Adrenal gland (tissue), 12 donors: Measurements from ENCODE around the gene HCRTR2. TPM values are rescaled to one million over a fixed set of nuclear protein-coding genes. Genes with fewer than 3 reads are reported as not detected.

ENCODE experiments used
- DNase-seq, 7 donors: peaks; one replicate each; pipeline ENCODE4 v3.0.0-alpha.2; 2019 to 2020
- H3K27ac ChIP-seq, 5 donors: fragments of 200-600 bp; sonication (generic) in 4 of 5; 1 replicate in 3 of 5; 2 replicates in 2 of 5; pipeline versions ENCODE4 v1.5.1 to v1.8.0; 2016 to 2020; ENCODE audit warnings: mild to moderate bottlenecking in 1 of 5
- H3K27me3 ChIP-seq: fragments of 200-600 bp; 2 replicates; pipeline ENCODE4 v1.8.0; 2021
- H3K36me3 ChIP-seq, 2 donors: fragments of 200-600 bp; replicated peaks in 1 of 2; 1 replicate in 1 of 2; 2 replicates in 1 of 2; pipeline versions ENCODE4 v1.5.1 to v1.8.0; 2018 to 2022
- H3K4me1 ChIP-seq, 2 donors: fragments of 200-600 bp; replicated peaks in 1 of 2; 1 replicate in 1 of 2; 2 replicates in 1 of 2; pipeline versions ENCODE4 v1.5.1 to v1.8.0; 2018 to 2021
- H3K4me3 ChIP-seq, 4 donors: fragments of 200-600 bp; sonication (generic) in 3 of 4; one replicate each; pipeline ENCODE4 v1.5.1; 2016 to 2018
- H3K9me3 ChIP-seq, 3 donors: fragments of 200-600 bp; sonication (generic) in 1 of 3; replicated peaks in 1 of 3; 1 replicate in 2 of 3; 2 replicates in 1 of 3; pipeline versions ENCODE4 v1.5.1 to v1.8.0; 2016 to 2021
- POLR2A ChIP-seq, 2 donors: fragments of 450-650 bp; IDR thresholded peaks; one replicate each; pipeline ENCODE4 v1.6.1; 2017; ENCODE audit warnings: antibody characterized with exemption in 2 of 2, mild to moderate bottlenecking in 2 of 2, moderate library complexity in 1 of 2
- WGBS, 4 donors: extraction: QIAGEN DNeasy Blood & Tissue Kit in 2 of 4; methylation state at CpG; one replicate each; pipeline versions ENCODE4 v1.1.5 to v1.1.7; 2013 to 2017; 5-methylcytosine and 5-hydroxymethylcytosine counted together
- intact Hi-C, 2 donors: fragments of 100-400 bp; cut with DNase I; formaldehyde crosslinking; loops; one replicate each; pipeline versions ENCODE4 v1.14.1 to v1.15.0; 2022 to 2023
- polyA plus RNA-seq, 3 donors: library from polyadenylated mRNA; stranded (reverse); fragments of 200-250 nt in 2 of 3; fragments of 350-450 nt in 1 of 3; fragmentation: Illumina TruSeq in 1 of 3; extraction: RNeasy Lipid Tissue Mini Kit (QIAGEN cat#74804) in 1 of 3; gene quantifications; one replicate each; pipeline ENCODE4 v1.2.3, GENCODE V29; 2013 to 2014
- total RNA-seq, 9 donors: library from RNA; depleted of rRNA in 4 of 9; stranded (reverse); fragments of >200 nt in 4 of 9; fragments of 120-200 nt in 1 of 9; fragmentation: NEBNext Ultra II Directional in 1 of 9; extraction: Animal tissue kit (Norgen Biotek cat#: 25700) in 1 of 9; gene quantifications; one replicate each; pipeline versions ENCODE4 v1.1.0 to v1.2.4, GENCODE V29; 2013 to 2023
- TF ChIP-seq, protein P1 (sequence below), 6 experiments: fragments of 450-650 bp in 4 of 6; fragments of 200-600 bp in 2 of 6; sonication (generic) in 1 of 6; IDR thresholded peaks; 1 replicate in 5 of 6; 2 replicates in 1 of 6; pipeline versions ENCODE4 v1.5.1 to v1.8.0; 2016 to 2021; ENCODE audit warnings: antibody characterized with exemption in 6 of 6, mild to moderate bottlenecking in 2 of 6, moderate library complexity in 1 of 6
- donor health status: healthy with polysubstance abuse.
- donor health status: Bipolar disorder and iron deficiency.
- donor health status: DM: yes; HTN: yes; CAD: no.
- donor health status: DM: no; HTN: no; CAD: no.
- donor health status: DM: no; HTN: no; CAD: no.
- donor health status: DM: yes; HTN: yes; CAD: no.

HCRTR2 gene
- total and polyA plus RNA-seq, 12 donors, result 0.03 to 4.8 (median 0.41) TPM; not detected in 9

DNA sequence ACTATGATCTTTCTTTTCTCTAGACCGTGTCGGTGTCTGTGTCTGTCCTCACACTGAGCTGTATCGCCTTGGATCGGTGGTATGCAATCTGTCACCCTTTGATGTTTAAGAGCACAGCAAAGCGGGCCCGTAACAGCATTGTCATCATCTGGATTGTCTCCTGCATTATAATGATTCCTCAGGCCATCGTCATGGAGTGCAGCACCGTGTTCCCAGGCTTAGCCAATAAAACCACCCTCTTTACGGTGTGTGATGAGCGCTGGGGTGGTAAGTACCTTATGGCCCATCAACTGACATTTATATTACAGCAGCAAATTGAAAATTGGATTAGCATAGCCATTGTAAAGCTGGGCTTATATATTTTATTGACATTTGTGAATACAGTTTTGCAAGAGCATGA is 80.8 kb downstream of the HCRTR2 start:
- Histone ChIP-seq H3K27ac (no peak overlapping the region), H3K4me3 (no peak overlapping the region), H3K4me1 (no peaks in the 10 kb centered on the region), H3K9me3 (no peaks in the 10 kb centered on the region), H3K27me3 (no peaks in the 10 kb centered on the region), H3K36me3 (no peaks in the 10 kb centered on the region)
- intact Hi-C loops, result no loop called here
- WGBS, 4 donors, result 49 to 64% (median 55%) methylated on average over 10 of the region's 10 CpGs
- TF ChIP-seq, protein P1, sequence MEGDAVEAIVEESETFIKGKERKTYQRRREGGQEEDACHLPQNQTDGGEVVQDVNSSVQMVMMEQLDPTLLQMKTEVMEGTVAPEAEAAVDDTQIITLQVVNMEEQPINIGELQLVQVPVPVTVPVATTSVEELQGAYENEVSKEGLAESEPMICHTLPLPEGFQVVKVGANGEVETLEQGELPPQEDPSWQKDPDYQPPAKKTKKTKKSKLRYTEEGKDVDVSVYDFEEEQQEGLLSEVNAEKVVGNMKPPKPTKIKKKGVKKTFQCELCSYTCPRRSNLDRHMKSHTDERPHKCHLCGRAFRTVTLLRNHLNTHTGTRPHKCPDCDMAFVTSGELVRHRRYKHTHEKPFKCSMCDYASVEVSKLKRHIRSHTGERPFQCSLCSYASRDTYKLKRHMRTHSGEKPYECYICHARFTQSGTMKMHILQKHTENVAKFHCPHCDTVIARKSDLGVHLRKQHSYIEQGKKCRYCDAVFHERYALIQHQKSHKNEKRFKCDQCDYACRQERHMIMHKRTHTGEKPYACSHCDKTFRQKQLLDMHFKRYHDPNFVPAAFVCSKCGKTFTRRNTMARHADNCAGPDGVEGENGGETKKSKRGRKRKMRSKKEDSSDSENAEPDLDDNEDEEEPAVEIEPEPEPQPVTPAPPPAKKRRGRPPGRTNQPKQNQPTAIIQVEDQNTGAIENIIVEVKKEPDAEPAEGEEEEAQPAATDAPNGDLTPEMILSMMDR (IDR thresholded peaks at IDR 0.05), result no peak
- TF ChIP-seq POLR2A (IDR thresholded peaks at IDR 0.05), result no peak
- DNase-seq, result no peak

DNA sequence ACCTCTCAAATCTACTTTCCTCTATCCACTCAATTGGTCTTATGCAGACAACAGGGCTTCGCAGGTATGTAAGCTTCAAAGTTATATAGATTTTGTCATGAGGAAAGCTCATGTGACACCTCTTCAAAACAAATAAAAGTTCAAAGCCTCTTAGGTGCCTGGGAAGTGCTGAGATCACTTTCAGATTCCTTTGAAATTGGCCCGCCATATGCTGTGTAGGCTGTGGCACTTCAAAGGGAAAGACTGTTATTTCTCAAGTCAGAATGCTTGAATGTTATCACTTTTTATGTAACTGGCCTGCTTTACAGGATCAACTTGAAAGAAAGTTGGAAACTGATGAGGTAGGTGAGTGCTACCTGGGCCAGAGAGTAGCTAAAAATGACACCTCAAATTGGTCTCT is 85.9 kb downstream of the HCRTR2 start:
- DNase-seq, result no peak
- Histone ChIP-seq H3K4me1 (no peaks in the 10 kb centered on the region), H3K36me3 (no peaks in the 10 kb centered on the region), H3K4me3 (no peak overlapping the region), H3K27me3 (no peaks in the 10 kb centered on the region), H3K27ac (no peak overlapping the region), H3K9me3 (no peaks in the 10 kb centered on the region)
- intact Hi-C loops, result no loop called here
- WGBS, 4 donors, result 67 to 87% (median 82%) methylated on average over 2 of the region's 2 CpGs
- TF ChIP-seq POLR2A (IDR thresholded peaks at IDR 0.05), result no peak
- TF ChIP-seq, protein P1 (IDR thresholded peaks at IDR 0.05), result no peak

DNA sequence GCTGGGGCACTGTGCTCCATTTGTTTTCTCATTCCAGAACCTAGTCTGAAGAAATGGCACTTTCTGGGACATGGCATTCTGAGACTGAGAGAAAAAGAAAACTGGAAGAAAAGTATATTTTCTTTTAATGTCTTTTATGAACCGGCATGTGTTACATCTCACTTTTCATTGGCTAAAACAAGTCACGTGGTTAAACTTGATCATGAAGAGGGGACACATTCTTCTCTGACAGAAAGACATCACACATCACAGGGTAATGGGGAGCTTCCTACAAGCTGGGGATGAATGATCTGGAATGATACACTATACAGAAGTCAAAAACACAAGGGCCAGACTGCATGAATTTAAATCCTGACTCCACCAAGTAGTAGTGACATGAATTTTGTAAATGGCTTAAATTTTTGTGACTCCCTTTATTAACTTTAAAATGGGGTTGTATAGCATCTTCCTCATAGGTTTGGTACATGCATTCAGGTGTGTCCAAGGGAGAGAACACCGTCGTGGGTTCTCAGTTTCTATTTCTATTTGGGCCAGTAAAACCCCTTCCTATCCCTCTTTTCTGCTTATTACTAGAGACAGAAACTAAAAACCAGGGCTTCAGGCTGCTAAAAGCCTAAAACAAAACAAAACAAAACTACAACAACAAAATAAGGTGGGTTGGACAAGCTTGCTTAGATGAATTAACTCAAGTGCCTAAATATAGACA is 91.2 kb downstream of the HCRTR2 start:
- no peaks in the 10 kb centered on the region for H3K27me3 ChIP-seq
- TF ChIP-seq POLR2A (IDR thresholded peaks at IDR 0.05), result no peak
- TF ChIP-seq, protein P1 (IDR thresholded peaks at IDR 0.05), result no peak
- no peaks in the 10 kb centered on the region for H3K9me3 ChIP-seq
- H3K4me3 ChIP-seq, result no peak overlapping the region
- WGBS, 4 donors, result 69 to 83% (median 78%) methylated on average over 4 of the region's 4 CpGs
- no peaks in the 10 kb centered on the region for H3K36me3 ChIP-seq
- no peak for DNase-seq
- H3K4me1 ChIP-seq, result no peaks in the 10 kb centered on the region
- intact Hi-C loops, result no loop called here
- H3K27ac ChIP-seq, result no peak overlapping the region

DNA sequence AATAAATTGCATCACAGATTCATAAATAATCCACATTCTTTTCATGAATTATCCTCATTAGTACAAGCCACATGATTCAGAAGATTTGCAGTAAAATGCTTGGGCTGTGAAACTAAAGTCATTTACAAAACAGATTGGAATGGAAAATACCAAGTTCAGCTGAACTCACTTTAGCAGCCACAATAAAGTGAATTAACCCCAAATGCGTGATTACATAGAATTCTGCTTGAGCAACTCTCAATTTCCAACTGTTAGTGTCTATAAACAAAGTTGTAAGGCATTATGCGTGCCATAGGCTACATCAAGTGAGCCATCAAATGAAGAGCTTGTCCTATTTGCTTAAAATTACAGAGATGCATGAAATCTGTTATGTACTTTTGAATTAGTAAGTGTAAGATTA is 92.6 kb downstream of the HCRTR2 start:
- H3K4me1 ChIP-seq, result no peaks in the 10 kb centered on the region

More for the DNA sequence above, 92.6 kb downstream of the HCRTR2 start:
- WGBS, 4 donors, result 65 to 71% (median 70%) methylated on average over 2 of the region's 2 CpGs
- intact Hi-C loops, result no loop called here
- Histone ChIP-seq H3K4me3 (no peak overlapping the region), H3K27me3 (no peaks in the 10 kb centered on the region), H3K9me3 (no peaks in the 10 kb centered on the region), H3K36me3 (no peaks in the 10 kb centered on the region), H3K27ac (no peak overlapping the region)
- TF ChIP-seq POLR2A (IDR thresholded peaks at IDR 0.05), result no peak
- TF ChIP-seq, protein P1 (IDR thresholded peaks at IDR 0.05), result no peak
- no peak for DNase-seq
